ENCODE measurements around the gene SLC22A5. TPM values are rescaled to one million over a fixed set of nuclear protein-coding genes. Genes with fewer than 3 reads are reported as not detected.
"Not testable (repeated sequence)": the region's sequence is repeated elsewhere in the genome, so short reads cannot be mapped to it uniquely, and the experiment has no call there.

The SLC22A5 gene
- total RNA-seq, 3 donors from 2014 or later (not counting 1 experiment from before 2014, with no cell fraction given) = 1.6 to 5.0 (median 3.9) TPM

DNA sequence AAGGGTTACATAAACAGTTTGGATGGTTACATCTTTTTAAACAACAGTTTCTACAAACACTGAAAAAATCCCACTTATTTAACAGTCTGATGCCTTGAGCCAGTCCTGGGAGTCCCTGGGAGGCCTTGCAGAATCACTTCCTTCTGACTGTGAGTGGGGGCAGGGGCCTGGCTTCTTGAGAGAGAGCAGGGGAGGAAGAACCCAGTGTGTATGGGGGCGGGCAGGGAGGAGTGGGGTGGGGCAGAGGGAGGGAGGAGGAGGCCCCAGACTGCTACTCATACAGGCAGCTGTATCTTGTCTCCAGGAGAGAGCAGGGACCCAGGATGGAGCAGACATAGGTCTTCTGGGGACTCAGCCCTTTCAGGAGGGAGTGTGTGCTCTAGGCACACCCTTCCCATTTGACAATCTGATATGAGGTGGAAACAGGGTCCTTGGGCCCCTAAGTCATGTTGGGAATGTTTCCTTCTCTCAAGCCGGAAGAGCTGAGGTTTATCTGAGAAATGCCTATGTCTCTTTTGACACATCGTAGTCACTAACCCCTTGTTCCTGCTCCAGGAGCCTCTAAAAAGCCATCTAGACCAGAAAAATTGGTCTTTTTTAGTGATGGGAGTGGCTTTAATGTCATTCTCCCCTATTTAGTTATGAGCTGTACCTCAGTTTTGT, 68.2 kb downstream of the SLC22A5 start:
- H3K27me3 Mint-ChIP-seq (ENCODE audit: low read depth in 2 of 2) = no peaks in the 10 kb centered on the region
- ATAC-seq = peak; percentile 63 to 79 (median 76)
- intact Hi-C loops (cut with micrococcal nuclease) = no loop called here
- peak overlapping the region; percentile 61 for H3K4me3 Mint-ChIP-seq
- H3K4me1 Mint-ChIP-seq = peaks cover 92% of the 10 kb centered on the region in 2 donors
- peaks cover 83% of the 10 kb centered on the region for H3K4me1 ChIP-seq (ENCODE audit: control insufficient read depth, insufficient read depth, low read length)
- no peaks in the 10 kb centered on the region for H3K36me3 Mint-ChIP-seq
- H3K27ac Mint-ChIP-seq = peak overlapping the region; percentile 87 to 100
- peak overlapping the region; percentile 68 for H3K27ac ChIP-seq (ENCODE audit: low read length)
- DNase-seq = peak in 1 of 2 donors; percentile 77
- H3K27me3 ChIP-seq (ENCODE audit: control insufficient read depth, insufficient read depth, low read length) = no peaks in the 10 kb centered on the region
- no peaks in the 10 kb centered on the region for H3K9me3 ChIP-seq (ENCODE audit: control insufficient read depth, insufficient read depth, low read length)
- peaks cover 15% of the 10 kb centered on the region for H3K36me3 ChIP-seq (ENCODE audit: control insufficient read depth, insufficient read depth, low read length)
- H3K4me3 ChIP-seq (ENCODE audit: low read length) = no peak overlapping the region
- no peak for TF ChIP-seq CTCF (IDR thresholded peaks at IDR 0.05)
- 0% methylated on average over 1 of the region's 3 CpGs for WGBS (ENCODE audit: insufficient coverage)
- H3K9me3 Mint-ChIP-seq = no peaks in the 10 kb centered on the region

- H3K9me3 Mint-ChIP-seq; H3K9me3 ChIP-seq (ENCODE audit: control insufficient read depth, insufficient read depth, low read length); H3K4me3 ChIP-seq (ENCODE audit: low read length); H3K27me3 Mint-ChIP-seq (ENCODE audit: low read depth in 2 of 2); DNase-seq; intact Hi-C loops (cut with micrococcal nuclease); ATAC-seq; H3K36me3 Mint-ChIP-seq; H3K27me3 ChIP-seq (ENCODE audit: control insufficient read depth, insufficient read depth, low read length): not testable (repeated sequence)
- Mint-ChIP-seq H3K4me1 (peaks cover 92% of the 10 kb centered on the region in 2 donors), H3K4me3 (peak overlapping the region; percentile 61), H3K27ac (peak overlapping the region; percentile 87 to 100)
- Histone ChIP-seq H3K27ac (ENCODE audit: low read length) (peak overlapping the region; percentile 68), H3K4me1 (ENCODE audit: control insufficient read depth, insufficient read depth, low read length) (peaks cover 84% of the 10 kb centered on the region), H3K36me3 (ENCODE audit: control insufficient read depth, insufficient read depth, low read length) (peaks cover 12% of the 10 kb centered on the region)
- WGBS (ENCODE audit: insufficient coverage) = 100% methylated on average over 1 of the region's 3 CpGs
Measured at GRCh38 chr5:132438267-132438645, 68.7 kb downstream of the SLC22A5 start.

DNA sequence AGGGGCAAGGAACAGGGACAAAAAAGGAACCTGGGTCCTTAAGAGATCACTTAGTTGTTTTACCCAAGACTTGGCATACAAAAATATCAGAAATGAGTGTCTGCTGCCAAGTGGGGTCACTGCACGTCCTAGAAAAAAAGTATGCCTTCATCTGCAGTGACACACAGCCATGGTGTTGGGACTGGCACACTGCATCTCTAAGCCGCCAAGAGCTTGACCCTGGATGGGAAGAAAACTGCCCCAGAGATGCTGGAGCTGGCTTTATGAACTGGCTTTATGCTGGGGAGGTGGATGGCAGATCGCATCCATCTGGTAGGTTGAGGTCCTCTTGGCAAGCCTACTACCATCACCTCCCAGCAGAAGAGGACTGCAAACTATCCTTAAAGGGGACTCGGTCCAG, 69.4 kb downstream of the SLC22A5 start:
- H3K4me1 Mint-ChIP-seq = peaks cover 94 to 95% of the 10 kb centered on the region in 2 donors
- DNase-seq (peak in 1 of 2 donors; percentile 50), ATAC-seq (peak; percentile 47 to 53 (median 49))
- H3K27me3 Mint-ChIP-seq (ENCODE audit: low read depth in 2 of 2) = no peaks in the 10 kb centered on the region
- Histone ChIP-seq H3K27ac (ENCODE audit: low read length) (peak overlapping the region; percentile 68), H3K27me3 (ENCODE audit: control insufficient read depth, insufficient read depth, low read length) (no peaks in the 10 kb centered on the region), H3K9me3 (ENCODE audit: control insufficient read depth, insufficient read depth, low read length) (no peaks in the 10 kb centered on the region), H3K4me3 (ENCODE audit: low read length) (no peak overlapping the region), H3K4me1 (ENCODE audit: control insufficient read depth, insufficient read depth, low read length) (peaks cover 86% of the 10 kb centered on the region), H3K36me3 (ENCODE audit: control insufficient read depth, insufficient read depth, low read length) (peaks cover 12% of the 10 kb centered on the region)
- H3K4me3 Mint-ChIP-seq = peak overlapping the region; percentile 72
- peak overlapping the region; percentile 87 to 100 for H3K27ac Mint-ChIP-seq
- no peaks in the 10 kb centered on the region for H3K9me3 Mint-ChIP-seq
- WGBS (ENCODE audit: insufficient coverage) = 75% methylated on average over 4 of the region's 4 CpGs
- intact Hi-C loops (cut with micrococcal nuclease) = no loop called here
- no peak for TF ChIP-seq CTCF (IDR thresholded peaks at IDR 0.05)
- no peaks in the 10 kb centered on the region for H3K36me3 Mint-ChIP-seq

DNA sequence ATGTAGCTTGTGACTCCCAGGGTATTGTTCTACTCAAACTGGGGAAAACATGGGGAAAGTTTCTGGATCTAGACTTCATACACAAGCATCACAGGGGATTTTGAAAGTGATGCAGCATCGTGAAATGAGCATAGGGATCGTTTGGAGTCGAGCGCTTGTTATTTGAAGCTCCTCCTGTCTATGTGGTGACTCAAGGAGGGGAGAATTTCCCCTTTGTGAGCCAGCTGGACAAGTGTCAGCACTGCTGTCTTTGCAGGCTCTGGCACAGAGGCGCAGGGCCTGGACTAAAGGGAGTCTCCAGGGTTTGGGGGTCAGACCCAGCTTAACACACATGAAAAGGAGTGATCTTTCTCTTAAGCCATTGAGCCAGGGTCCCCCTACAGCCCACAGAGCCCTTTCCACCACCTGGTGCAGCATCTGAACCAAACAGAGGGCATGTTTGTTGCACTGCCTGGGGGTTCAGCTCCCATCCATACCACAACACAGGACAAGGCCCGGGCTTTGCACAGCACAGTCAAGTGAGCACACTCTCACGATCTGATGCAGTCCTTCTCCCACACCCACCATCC, 70.1 kb downstream of the SLC22A5 start:
- Mint-ChIP-seq H3K27me3 (ENCODE audit: low read depth in 2 of 2) (no peaks in the 10 kb centered on the region), H3K9me3 (no peaks in the 10 kb centered on the region), H3K36me3 (no peaks in the 10 kb centered on the region), H3K4me1 (peaks cover 94 to 95% of the 10 kb centered on the region in 2 donors), H3K27ac (peak overlapping the region; percentile 87 to 100), H3K4me3 (peak overlapping the region; percentile 72)
- H3K36me3 ChIP-seq (ENCODE audit: control insufficient read depth, insufficient read depth, low read length) = peaks cover 16% of the 10 kb centered on the region
- no peak overlapping the region for H3K4me3 ChIP-seq (ENCODE audit: low read length)
- no peaks in the 10 kb centered on the region for H3K9me3 ChIP-seq (ENCODE audit: control insufficient read depth, insufficient read depth, low read length)
- WGBS (ENCODE audit: insufficient coverage) = 60% methylated on average over 7 of the region's 7 CpGs
- DNase-seq (peak; percentile 18 to 49), ATAC-seq (peak; percentile 15 to 43 (median 32))
- intact Hi-C loops (cut with micrococcal nuclease) = no loop called here
- H3K4me1 ChIP-seq (ENCODE audit: control insufficient read depth, insufficient read depth, low read length) = peaks cover 88% of the 10 kb centered on the region
- H3K27ac ChIP-seq (ENCODE audit: low read length) = peak overlapping the region; percentile 68
- no peaks in the 10 kb centered on the region for H3K27me3 ChIP-seq (ENCODE audit: control insufficient read depth, insufficient read depth, low read length)
- TF ChIP-seq CTCF (IDR thresholded peaks at IDR 0.05) = no peak
